ENCODE measurements around the gene OR2S2. TPM values are rescaled to one million over a fixed set of nuclear protein-coding genes. Genes with fewer than 3 reads are reported as not detected.
"Not testable (repeated sequence)": the region's sequence is repeated elsewhere in the genome, so short reads cannot be mapped to it uniquely, and the experiment has no call there.

The OR2S2 gene
- total RNA-seq, 1 experiment from 2014 or later = not detected

DNA sequence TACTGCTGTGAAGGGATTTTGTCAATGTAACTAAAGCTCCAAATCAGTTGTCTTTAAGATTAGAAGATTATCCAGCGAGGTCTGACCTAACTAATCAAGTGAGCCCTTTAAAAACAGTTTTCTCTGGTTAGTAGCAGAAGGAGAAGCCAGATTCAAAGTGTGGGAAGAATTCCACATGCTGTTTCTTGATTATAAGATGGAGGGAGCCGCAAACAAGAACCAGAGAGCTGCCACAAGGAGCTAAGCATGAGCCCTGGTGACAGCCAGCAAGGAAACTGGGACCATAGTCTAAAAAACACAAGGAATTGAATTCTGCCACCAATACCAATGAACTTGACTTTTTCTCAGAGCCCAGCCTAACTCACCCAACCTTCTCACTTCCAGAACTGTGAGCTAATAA lies 37.0 kb upstream of the OR2S2 start:
- no peak for DNase-seq (ENCODE audit: low read depth, low spot score)
- BruUV-seq (replicated peaks) = no TSS peak
- POLR2A ChIA-PET = interaction anchor here (0.5 to 0.7 kb wide), 3 partner anchors 12 to 451 kb away, joined by 4 to 15 read pairs (median 5); no protein-coding TSS in a partner anchor
- peaks cover 43% of the 10 kb centered on the region for H3K27me3 ChIP-seq (ENCODE audit: control insufficient read depth, insufficient read depth, low read length)
- no peak overlapping the region for H3K27ac ChIP-seq (ENCODE audit: low read length)
- peaks cover 8% of the 10 kb centered on the region; the same call in 1 of the 2 replicates for H3K9me3 ChIP-seq (ENCODE audit: control insufficient read depth, insufficient read depth, low read depth, low read length)
- TF ChIP-seq TCF7L2 (IDR thresholded peaks at IDR 0.05; ENCODE audit: low read depth, low read length) (no peak), REST (IDR thresholded peaks at IDR 0.05; ENCODE audit: insufficient read depth in 1 of 2, low read depth in 2 of 2, low read length in 1 of 2) (no peak), CTCF (IDR thresholded peaks at IDR 0.05) (no peak), SIN3A (IDR thresholded peaks at IDR 0.05; ENCODE audit: borderline replicate concordance, insufficient read depth, low read depth, low read length) (no peak), POLR2AphosphoS5 (IDR thresholded peaks at IDR 0.05; ENCODE audit: low read depth, low read length) (no peak)
- CTCF ChIA-PET = interaction anchor here (0.6 to 0.8 kb wide), 2 partner anchors 13 to 26 kb away, joined by 3 read pairs; no protein-coding TSS in a partner anchor
- no peak overlapping the region for H3K4me3 ChIP-seq (ENCODE audit: low read depth in 2 of 2, low read length in 2 of 2)
- in situ Hi-C loops (cut with HindIII; ENCODE audit: low pct_unique_long_range_greater_than_20kb, low sequenced_read_pairs) (no loop called here), intact Hi-C loops (cut with micrococcal nuclease; ENCODE audit: unreplicated experiment) (no loop called here)
- no peaks in the 10 kb centered on the region for H3K36me3 ChIP-seq (ENCODE audit: control insufficient read depth, insufficient read depth, low read length)
- H3K4me1 ChIP-seq (ENCODE audit: control insufficient read depth, insufficient read depth, low read length) = no peaks in the 10 kb centered on the region
- ATAC-seq = no peak

DNA sequence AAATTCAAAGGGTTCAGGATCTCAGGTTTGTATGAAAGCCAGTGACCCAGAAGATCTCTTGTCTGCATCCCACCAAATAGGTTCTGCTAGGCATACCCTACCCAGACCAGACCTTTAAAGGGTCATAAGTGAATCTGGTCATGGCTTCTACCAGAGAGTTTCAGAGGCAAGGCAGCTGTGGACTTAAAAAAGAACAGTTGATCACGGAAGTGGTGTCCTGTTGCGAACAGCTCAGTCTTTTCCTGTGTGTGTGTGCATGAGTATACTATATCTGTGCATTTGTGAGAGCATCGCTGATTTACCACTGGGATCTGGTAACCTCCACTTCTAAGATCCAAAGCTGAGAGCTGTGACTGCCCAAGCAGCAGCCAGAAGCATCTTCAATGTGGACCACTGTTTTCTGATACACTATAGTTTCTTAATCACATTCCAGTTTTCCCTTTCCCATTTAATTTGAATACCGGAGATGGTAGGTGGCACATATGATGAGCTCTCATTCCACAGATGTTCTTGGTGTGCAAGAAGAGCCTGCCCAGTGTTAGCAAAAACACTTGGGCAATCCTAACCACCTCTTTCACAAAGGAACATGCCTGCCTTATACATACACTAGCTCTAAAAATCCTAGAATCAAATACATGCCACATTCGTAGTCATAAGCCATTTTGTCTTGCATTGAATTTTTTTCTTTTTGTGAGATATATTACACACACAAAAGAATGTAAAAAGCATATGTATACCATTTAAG lies 36.2 kb upstream of the OR2S2 start:
- no TSS peak for BruUV-seq (replicated peaks)
- no peak for DNase-seq (ENCODE audit: low read depth, low spot score)
- peaks cover 43% of the 10 kb centered on the region for H3K27me3 ChIP-seq (ENCODE audit: control insufficient read depth, insufficient read depth, low read length)
- no peak overlapping the region for H3K4me3 ChIP-seq (ENCODE audit: low read depth in 2 of 2, low read length in 2 of 2)
- H3K36me3 ChIP-seq (ENCODE audit: control insufficient read depth, insufficient read depth, low read length) = no peaks in the 10 kb centered on the region
- ChIA-PET POLR2A (interaction anchor here (0.5 to 0.7 kb wide), 2 partner anchors 13 to 450 kb away, joined by 5 to 15 read pairs; no protein-coding TSS in a partner anchor), CTCF (no interaction called here)
- TF ChIP-seq CTCF (IDR thresholded peaks at IDR 0.05) = no peak
- TF ChIP-seq POLR2AphosphoS5 (IDR thresholded peaks at IDR 0.05; ENCODE audit: low read depth, low read length) = no peak
- no peak for TF ChIP-seq REST (IDR thresholded peaks at IDR 0.05; ENCODE audit: insufficient read depth in 1 of 2, low read depth in 2 of 2, low read length in 1 of 2)
- H3K4me1 ChIP-seq (ENCODE audit: control insufficient read depth, insufficient read depth, low read length) = no peaks in the 10 kb centered on the region
- in situ Hi-C loops (cut with HindIII; ENCODE audit: low pct_unique_long_range_greater_than_20kb, low sequenced_read_pairs) (no loop called here), intact Hi-C loops (cut with micrococcal nuclease; ENCODE audit: unreplicated experiment) (no loop called here)
- H3K27ac ChIP-seq (ENCODE audit: low read length) = no peak overlapping the region
- H3K9me3 ChIP-seq (ENCODE audit: control insufficient read depth, insufficient read depth, low read depth, low read length) = peaks cover 8% of the 10 kb centered on the region; the same call in 1 of the 2 replicates
- no peak for ATAC-seq

DNA sequence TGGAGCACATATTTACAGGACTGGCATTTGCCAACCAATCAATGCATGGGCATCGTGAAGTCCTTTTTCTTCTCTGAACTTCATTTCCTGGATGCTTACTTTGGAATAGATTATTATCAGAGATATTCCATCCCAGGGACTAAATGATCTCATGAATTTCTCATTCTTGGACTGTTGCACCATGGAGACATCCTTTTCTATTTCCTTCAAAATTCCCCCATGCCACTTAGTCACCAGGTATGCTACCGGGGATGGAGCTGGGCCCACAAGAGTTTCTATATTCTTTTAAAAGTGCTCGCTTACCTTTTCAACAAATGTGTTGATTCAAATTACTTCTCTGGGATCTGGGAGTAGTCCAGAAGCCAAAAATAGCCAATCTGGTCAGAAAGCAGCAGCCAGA lies 35.2 kb upstream of the OR2S2 start:
- ATAC-seq; H3K27ac ChIP-seq (ENCODE audit: low read length); in situ Hi-C loops (cut with HindIII; ENCODE audit: low pct_unique_long_range_greater_than_20kb, low sequenced_read_pairs); H3K4me1 ChIP-seq (ENCODE audit: control insufficient read depth, insufficient read depth, low read length); POLR2A ChIA-PET; H3K36me3 ChIP-seq (ENCODE audit: control insufficient read depth, insufficient read depth, low read length); intact Hi-C loops (cut with micrococcal nuclease; ENCODE audit: unreplicated experiment); H3K9me3 ChIP-seq (ENCODE audit: control insufficient read depth, insufficient read depth, low read depth, low read length); CTCF ChIA-PET; DNase-seq (ENCODE audit: low read depth, low spot score); H3K4me3 ChIP-seq (ENCODE audit: low read depth in 2 of 2, low read length in 2 of 2); BruUV-seq (replicated peaks): not testable (repeated sequence)
- peaks cover 51% of the 10 kb centered on the region for H3K27me3 ChIP-seq (ENCODE audit: control insufficient read depth, insufficient read depth, low read length)
